ENCODE data around the gene ARL16.

DNA sequence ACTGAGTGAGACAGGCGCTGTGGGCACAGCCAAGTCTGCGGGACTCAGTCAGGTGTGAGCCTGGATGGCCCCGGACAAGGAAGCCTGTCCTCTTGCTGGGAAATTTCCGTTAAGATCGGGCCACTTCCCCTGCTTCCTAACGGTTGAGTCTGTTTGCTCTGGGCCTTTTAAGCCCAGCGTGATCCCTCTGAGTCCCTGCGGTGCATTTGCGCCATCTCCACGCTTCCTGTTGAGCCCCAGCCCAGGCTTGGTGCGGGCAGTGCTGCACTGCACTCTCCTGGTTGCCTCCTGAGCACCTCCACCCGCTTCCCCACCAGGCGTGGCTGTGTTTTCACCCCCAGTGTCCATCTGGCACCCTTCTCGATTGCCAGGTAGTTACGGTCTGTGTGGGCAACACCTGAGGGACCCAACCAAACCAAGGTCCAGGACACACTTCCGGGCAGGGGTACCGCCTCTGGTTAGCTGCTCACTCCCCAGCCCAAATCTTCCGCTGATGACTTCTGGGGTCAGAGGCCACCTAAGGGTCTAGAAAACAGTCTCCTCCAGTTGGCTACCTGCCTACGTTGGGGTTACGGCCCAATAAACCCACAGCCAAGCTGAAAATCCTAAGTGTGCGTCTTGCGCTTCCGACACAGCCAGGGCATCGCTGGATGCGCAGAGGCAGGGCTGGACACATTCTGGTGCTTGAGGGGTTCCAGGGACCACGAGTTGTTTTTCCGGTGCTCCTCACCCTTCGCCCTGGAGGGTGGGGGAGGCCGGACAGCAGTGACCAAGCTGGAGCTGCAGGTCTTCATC lies 27.1 kb upstream of the ARL16 start:
- TF ChIP-seq EP300 (IDR thresholded peaks at IDR 0.05) (no peak), POLR2AphosphoS5 (IDR thresholded peaks at IDR 0.05) (no peak), POLR2A (IDR thresholded peaks at IDR 0.05) (no peak)
- TF ChIP-seq, protein P1, sequence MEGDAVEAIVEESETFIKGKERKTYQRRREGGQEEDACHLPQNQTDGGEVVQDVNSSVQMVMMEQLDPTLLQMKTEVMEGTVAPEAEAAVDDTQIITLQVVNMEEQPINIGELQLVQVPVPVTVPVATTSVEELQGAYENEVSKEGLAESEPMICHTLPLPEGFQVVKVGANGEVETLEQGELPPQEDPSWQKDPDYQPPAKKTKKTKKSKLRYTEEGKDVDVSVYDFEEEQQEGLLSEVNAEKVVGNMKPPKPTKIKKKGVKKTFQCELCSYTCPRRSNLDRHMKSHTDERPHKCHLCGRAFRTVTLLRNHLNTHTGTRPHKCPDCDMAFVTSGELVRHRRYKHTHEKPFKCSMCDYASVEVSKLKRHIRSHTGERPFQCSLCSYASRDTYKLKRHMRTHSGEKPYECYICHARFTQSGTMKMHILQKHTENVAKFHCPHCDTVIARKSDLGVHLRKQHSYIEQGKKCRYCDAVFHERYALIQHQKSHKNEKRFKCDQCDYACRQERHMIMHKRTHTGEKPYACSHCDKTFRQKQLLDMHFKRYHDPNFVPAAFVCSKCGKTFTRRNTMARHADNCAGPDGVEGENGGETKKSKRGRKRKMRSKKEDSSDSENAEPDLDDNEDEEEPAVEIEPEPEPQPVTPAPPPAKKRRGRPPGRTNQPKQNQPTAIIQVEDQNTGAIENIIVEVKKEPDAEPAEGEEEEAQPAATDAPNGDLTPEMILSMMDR (IDR thresholded peaks at IDR 0.05), result no peak
